NCI-H69 (cell line): ENCODE data around the gene FAM193B.
A peak's percentile ranks its signal among the peaks of the same experiment; 100 is the strongest.

Experiments used
- DNase-seq: peaks from one replicate; lab custom pipeline; 2025; lab: John Stamatoyannopoulos, UW

Gene FAM193B

DNA sequence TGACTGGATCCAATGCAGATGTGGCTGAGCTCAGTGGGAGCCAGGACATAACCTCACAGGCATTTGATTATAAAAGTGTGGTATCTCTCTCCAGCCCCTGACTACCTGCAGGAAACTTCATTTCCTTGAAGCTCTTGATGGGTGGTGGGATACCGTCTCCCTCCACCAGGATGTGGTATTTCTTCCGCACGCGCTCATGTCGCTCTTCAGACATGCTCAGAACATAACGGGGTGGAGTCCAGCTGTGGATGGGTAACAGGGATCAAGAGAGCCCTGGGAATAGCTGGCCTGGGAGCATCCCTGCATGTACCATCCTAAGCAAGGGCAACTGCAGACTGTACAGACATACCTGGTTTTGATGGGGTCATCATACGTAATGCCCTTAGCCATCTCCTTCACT lies 38.8 kb downstream of the FAM193B start:
- DNase-seq: no peak

DNA sequence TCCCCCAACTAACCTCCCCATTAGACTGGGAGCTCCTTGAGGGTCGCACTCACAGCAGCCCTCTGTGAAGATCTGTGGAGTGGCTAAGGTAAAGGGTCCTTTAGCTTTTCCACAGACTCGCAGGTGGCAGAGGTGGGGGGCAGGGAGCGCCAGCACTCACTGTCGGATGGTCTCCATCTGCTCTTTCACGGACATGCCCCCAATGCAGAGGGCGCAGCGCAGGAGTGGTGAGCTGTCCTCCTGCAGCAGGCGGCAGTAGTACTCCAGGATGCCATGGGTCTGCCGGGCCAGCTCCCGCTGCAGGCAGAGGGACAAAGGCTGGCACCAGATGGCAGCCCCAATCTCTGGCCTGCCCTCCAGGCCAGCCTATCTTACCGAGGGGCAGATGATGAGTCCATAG lies 39.8 kb downstream of the FAM193B start:
- DNase-seq: no peak

DNA sequence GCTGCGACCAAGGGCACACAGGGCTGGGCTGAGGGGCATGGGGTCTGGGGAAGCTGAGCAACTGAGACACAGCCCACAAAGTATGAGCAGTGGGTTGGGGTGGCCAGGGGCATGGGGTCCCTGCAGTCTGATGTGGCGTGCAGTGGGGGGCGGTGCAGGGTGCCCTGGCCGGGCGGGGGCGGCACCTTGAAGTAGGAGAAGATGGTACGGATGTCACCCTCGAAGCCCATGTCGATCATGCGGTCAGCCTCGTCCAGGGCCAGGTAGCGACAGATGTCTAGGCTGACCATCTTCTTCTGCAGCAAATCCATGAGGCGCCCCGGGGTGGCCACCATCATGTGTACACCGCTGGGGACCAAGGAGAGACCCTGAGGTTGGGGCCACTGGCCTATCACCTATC lies 40.9 kb downstream of the FAM193B start:
- DNase-seq: no peak

DNA sequence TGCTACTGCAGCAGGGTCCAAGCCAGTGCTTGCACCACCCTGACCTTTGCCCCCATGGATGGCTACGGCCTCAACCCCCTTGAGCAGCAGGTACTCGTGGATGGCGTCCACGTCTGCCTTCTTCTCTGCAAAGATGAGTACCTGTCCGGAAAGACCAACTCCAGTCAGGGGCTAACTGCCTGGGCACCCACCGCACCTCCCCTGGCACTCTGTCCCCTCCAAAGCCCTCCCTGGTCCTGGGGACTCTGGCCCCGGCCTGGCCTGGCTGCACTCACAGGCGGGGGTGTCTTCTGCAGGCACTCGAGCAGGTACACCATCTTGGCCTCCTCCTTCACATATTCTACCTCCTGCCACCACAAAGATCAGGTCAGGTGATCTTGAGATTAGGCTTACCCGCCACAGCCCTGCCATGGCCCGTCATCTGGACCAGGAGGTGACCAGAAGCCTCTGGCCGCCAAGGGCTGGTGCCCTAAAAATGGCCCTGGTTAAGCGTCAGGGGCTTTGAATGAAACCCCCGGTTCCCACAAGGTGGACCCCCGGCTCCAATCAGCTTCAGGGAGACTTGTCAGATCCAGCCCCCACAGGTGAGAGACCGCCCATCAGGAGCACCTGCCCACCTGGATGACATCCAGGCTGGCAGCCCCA lies 41.5 kb downstream of the FAM193B start:
- no peak for DNase-seq

DNA sequence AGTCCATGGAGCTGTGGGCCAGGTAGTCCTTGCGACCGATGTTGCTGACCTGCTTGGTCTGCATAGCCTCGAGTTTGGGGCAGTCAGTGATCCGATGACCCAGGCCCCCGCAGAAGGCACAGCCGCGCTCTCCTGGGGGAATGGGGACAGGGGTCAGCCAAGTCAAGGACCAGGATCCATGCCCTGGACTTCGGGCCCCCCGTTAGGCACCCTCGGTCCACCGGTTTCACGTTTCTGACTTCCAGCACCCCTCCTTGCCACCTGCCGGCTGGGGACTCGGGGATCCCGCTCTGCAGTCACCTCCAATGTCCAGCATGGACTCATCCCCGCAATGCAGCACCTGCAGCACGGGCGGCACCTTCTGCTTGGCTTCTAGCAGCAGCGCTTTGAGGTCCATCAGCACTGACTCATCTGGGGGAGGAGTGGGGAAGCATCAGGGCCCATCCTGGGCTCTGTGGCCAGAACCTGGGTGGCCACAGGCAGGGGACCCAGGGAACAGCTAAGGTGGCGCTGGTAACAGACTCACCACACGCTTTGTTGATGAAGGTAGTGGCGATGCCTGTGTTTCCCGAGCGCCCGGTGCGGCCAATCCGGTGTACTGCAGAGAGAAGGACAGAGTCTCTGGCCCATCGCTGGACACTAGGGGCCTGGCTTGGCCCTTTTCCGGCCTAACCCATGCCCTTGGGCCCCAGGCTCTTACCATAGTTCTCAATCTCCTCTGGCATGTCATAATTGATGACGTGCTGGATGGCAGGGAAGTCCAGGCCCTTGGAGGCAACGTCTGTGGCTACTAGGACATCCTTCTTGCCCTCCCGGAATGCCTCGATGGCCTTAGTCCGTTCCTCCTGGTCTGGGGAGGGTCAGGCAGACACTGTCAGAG lies 42.3 kb downstream of the FAM193B start:
- no peak for DNase-seq

DNA sequence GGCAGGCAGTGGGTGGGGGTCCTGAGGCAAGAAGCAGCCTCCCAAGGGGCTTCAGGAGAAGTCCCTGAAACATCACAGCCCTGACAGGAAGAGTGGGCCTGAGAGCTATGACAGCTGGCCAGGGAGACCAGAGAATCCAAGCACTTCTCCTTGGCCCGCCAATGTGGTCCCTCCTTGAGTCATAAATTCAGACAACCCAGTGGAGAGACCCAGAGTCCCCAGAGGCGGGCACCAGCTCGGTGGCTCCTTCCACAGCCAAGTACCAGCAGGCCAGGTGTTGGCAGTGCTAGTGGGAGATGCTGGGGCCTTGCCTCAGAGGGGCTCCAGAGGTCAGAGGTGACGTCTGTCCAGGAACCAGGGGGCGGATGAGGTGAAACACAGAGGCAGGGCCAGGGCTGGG lies 43.2 kb downstream of the FAM193B start:
- DNase-seq: no peak

DNA sequence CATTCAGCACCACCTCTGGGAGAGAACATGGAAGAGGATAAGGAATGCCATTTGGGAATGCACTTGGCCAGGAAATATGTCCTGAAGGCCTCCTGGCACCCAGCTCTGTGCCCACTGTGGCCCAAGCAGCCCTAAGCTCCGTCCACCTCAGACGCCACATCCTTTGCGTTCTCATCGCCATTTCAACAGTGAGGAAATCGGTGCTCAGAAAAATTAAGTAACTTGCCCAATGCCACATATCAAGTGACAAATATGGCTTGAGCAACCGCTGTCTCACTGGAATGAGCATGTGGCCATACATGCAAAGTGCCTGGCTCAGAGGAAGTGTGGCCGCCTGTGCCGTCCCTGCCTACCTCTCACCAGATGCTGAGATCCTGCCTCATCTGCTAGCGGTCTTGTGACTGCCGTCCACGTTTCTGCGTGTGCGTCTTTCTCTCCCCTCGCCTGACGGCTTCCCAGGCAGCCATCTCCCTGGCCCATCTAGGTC lies 43.8 kb downstream of the FAM193B start:
- no peak for DNase-seq

DNA sequence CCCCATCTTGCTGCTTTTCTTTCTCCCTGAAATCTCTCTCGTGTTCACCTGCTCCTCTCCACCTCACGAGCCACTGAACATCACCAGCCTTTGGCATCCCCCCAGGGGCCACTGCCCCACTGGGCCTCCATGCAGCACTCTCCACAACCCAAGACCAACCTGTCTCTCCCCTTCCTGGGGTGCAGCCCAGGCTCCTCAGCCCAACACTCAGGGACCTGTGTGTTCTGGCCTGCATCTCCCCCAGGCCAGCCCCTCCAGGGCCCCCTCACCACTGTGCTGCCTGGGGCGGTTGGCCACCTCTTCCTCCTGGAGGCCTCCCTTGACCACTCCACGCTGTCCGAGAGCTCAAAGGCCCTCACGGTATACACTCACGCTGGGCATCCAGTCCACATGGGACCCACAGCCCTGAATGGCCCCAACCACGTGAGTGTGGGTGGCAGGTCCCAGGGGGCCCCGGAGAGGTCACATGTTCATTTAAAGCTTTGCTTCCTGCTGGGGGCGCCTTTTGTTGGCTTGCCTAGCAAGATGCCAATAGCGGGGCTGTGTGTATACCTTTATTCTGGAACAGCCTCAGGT lies 44.3 kb downstream of the FAM193B start:
- DNase-seq: peak; percentile 14

DNA sequence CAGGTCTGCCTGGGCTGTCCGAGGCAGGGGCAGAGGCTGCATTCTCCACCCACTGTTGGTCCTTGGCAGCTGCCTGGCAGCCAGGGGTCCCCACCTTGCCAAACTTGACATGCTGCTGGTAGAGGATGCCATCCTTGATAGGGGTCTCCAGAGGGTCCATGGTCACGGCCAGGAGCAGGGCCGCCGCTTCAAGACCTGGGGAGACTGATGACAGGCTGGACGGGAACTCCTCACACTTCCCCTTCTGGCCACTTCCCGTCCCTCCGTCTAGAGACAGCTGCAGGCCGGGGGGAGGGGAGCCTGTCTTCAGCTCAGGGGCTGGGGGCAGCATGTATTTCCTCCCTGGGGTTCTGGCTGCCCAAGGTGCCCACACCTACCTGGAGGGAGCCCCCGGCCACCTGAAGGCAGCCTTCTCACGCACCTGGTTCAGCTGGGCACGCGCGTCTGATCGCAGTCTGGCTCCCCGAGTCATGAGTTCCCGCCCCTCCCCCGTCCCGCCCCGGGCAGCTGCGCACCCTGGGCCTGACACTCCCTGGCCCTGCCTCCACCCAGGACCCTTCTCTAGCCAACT lies 44.9 kb downstream of the FAM193B start, which contains the start of gene DOK3:
Gene DOK3 (minus strand): TSS at position 446 of the 571 bp plus-strand sequence. CDS start 286 bp downstream, at position 160.
- no peak for DNase-seq

DNA sequence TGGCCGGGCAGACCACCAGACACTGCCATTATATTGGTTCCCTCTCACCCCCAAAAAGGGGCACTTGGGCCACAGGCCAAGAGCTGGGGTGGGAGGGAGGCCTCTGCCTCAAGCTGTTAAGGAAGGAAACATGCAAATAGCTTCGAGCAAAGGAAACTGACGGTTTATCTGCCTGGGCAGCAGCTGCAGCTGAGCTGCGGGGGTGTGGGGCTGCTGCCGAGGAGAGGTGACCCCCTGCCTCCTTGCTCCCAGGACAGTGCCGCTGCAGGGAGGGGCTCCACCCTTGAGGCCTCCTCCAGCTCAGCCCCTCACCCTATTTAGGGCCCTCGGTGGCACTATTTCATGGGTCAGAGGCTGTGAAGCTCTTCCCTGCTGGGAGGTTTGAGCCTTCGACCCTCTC lies 45.5 kb downstream of the FAM193B start:
- DNase-seq: no peak

DNA sequence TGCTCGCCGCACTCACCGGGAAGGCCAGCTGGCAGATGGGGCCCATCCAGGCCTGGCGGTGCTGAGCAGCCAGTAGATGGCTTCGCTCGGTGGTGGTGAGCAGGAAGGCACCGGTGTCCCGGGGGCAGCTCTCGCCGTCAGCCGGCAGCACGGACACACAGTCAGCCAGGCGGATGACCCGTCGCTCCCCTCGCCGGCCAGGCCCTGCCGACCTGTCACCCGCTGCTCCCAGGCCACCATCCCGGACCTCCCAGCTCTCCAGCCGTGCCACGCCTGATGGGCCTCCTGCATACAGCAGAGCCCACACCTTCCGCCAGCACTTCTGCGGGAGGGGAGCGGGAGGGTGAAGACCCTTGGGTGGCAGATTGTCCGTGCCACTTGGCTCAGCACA lies 46.1 kb downstream of the FAM193B start:
- no peak for DNase-seq

DNA sequence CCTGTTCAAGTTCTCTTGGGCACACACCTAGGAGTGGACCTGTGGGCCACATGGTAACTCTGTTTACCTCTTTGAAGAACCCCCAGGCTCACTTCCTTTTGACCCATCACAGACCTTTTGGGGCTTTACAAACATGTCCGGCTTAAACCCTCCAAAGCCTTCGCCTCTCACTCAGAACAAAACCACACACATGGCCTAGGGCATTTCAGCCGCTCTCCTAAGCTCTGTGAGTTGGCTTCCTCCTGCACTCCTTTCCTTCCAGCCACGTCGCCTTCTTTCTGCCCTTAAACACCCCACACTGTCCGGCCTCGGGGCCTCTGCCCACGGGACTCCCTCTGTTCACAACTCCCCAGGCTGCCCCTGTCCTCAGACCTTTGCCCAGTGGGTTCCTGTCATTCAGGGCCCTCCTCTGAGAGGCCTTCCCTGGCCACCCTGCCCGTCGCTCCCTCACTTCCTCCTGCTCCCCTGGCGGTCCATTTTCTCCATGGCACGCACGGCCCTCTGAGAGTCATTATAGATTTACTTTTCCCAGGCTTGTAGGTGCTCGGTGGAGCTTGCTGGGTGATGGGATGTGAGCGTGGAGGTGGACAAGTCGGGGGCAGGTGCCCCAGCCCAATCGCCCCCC lies 46.7 kb downstream of the FAM193B start:
- DNase-seq: no peak

DNA sequence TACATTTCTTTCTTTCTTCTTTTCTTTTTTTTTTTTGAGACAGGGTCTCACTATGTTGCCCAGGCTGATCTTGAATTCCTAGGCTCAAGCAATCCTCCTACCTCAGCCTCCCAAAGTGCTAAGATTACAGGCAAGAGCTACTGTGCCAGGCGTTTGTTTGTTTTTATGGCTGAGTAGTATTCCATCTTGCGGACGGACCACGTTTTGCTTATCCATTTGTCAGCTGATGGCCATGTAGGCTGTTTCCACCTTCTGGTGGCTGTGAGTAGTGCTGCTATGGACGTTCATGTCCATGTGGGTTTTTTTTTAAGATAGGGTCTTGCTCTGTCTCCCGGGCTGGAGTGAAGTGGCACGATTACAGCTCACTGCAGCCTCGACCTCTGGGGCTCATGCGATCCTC lies 47.2 kb downstream of the FAM193B start:
- no peak for DNase-seq

DNA sequence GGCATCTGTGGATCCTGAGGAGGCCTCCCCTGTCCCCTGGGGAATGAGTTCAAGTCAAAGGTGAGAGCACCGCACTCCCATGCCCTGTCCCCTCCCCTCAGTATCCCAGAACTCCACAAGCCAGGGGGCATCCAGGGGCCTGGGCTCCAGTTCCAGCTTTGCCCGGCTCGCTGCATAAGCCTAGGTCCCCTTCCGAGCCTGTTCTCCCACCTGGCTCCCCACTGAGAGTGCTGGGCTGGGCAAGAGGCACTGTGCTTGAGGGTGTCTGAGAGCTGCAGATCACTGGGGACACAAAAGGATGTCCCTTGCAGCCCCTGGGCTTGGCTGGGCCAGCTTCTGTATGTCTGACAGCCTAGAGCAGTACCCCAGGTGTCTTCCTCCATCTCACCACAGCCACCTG lies 49.3 kb downstream of the FAM193B start:
- DNase-seq: no peak

DNA sequence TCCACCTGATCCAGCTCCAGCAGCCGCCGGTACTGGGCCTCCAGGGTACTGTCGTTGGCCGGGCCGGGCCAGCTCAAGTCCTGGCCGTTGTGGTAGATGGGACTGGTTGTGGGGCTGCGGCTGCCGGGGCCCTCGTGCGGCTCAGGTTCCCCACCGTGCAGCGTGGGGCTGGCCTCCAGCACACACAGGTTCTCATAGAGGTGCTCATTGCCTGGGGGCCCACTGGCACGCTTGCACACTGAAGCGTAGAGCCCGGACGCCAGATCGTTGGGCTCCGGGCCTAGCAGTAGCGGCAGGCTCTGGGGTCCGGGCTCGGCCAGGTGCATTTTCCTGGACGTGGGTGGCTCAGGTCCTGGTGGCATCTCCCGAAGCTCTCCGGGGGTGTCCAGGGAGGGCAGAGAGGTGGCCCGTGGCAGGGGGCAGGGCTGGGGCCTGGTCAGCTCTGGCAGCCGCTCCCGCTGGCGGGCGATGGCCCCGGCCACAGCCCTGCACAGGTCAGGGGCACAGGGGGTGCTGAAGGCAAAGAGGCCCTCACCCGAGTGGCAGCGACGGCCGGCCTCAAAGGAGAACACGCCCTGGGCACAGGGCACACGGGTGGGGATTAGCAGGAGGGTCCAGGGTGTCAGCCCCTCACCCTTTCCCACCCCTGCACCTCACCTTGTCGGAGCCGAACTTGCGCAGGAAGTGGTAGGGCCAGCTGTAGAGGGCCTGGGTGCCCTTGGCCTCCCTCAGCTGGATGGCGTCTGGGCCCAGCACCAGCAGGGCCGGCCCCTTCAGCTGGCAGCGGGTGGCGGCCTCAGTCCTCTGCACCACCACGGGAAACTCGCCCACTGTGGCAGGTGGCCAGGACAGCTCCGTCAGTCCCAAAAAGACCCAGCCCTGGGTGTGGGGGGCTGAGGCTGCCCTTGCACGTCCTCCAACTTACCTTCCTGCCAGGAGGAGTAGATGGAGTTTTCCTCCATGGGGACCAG lies 50.0 kb downstream of the FAM193B start:
- DNase-seq: no peak

DNA sequence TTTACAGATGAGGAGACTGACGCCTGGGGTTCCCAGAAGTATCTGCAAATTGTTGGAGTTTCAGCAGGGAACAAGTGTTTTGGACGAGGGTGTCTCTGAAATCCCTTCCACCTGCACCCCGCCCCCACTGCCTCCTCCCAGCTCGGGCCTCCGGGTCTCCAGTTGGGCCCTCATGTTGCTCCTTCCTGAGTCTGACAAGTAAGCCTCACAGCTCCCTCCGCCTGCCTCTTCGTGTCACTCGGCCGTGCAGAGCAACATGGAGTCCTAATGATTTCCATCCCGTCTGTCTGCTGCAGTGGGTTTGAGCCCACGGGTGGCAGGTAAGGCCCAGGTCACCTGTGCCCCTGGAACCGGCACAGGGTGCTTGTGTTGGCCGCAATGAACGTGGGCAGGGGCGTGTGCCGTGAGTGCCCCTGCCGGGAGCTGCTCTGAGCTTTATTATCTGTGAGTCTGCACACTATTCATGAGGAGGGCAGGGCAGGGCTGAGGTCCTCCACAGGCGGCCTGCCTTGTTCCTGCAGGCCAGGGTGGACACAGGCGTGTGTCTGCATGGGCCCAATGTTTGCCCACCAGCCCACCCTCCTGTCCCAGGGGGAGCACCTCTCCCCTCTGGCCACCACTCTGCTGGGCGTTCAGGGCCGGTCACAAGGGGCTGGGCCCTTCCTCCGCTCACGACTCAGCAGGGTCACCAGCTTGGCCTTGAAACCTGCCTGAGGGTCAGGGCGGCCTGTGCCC lies 50.8 kb downstream of the FAM193B start:
- DNase-seq: no peak

DNA sequence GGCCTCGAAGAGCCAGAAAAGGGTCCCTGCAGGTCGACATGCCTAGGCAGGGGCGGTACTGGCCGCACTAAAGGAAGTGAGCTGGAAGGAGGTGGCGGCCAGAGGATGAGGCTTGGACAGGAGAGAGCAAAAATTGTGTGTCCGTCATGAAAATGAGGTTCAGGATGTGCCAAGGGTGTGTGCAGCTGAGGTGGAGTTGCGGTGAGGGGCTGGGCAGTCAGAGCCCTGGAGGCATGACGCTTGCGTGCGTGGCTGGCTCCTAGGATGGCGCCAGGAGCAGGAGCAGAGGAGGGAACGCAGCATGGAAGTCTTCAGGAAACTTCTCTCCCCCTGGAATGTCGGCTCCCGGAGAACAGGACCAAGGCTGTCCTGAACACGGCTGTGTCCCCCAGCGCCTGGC lies 51.5 kb downstream of the FAM193B start:
- DNase-seq: no peak

DNA sequence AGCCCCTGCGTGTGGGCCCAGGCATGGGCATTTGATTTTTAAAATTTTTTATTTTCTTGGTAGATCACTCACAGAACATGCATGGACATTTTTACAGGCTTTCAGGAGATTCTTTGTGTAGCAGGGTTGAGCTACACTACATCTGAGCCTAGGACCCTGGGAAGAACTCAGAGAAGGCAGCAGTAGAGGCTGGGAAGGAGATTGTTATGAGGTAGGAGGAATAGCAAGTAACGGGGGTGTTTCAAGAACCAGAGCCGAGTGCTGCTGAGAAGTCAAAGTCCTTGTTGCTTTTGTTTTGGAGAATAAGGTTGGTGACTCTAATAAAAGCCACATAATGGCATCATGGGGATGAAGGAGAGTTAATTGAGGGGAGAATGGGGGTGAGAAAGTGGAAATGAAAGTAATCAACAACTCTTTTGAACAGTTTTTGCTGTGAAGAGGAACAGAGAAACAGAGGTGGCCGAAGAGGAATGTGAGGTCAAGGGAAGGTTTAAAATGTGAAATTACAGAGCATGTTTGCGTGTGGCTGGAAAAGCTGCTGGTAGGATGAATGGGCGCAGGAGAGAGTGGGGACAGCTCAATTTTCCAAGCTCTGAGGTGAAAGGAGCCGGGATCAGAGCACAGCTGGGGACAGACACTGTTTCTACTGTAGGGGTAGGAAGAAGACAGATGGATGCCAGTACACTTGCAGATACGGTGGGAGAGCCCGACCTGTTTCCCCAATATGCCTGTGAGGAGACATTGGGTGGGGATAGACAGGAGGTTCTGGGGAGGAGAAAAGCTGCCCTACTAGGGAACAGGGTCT lies 52.3 kb downstream of the FAM193B start:
- no peak for DNase-seq
